ENCODE results near the gene STXBP1. TPM values are rescaled to one million over a fixed set of nuclear protein-coding genes. Genes with fewer than 3 reads are reported as not detected.

The STXBP1 gene
- total and polyA plus RNA-seq, 9 of the 15 experiments (the other 6 are each of a cell fraction or from before 2014, with no cell fraction given) = 4.6 to 35.1 (median 9.7) TPM

DNA sequence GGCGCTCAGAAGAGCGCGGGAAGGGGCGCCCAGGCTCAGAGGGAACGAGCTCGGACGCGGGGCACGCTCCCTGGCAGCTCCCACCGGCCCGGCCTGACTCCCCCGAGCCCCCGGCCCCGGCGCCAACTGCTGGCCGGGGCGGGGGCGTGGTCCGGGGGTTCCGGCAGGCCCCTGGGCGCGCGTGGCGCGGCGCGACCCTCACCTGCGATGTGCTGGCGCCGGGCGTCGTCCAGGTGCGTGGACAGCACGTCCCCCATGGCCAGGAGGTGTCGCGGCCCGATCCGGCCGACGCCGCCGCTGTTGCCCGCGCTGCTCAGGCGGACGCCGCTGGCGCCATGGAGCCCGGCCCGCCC, 43.5 kb upstream of the STXBP1 start (continued):
- TF ChIP-seq ZNF592 (IDR thresholded peaks at IDR 0.05) (peak; percentile 37; the same call in 1 of the 2 replicates), CBX3 (IDR thresholded peaks at IDR 0.05; ENCODE audit: borderline replicate concordance in 1 of 2, low read length in 2 of 2) (no peak), YY1 (IDR thresholded peaks at IDR 0.05; ENCODE audit: borderline replicate concordance in 1 of 3, control insufficient read depth in 1 of 3, extremely low read depth in 1 of 3, insufficient read depth in 3 of 3, insufficient read length in 1 of 3, insufficient replicate concordance in 2 of 3, low read depth in 1 of 3, low read length in 2 of 3) (peak in 1 of 3 experiments; percentile 73), SIN3B (IDR thresholded peaks at IDR 0.05; ENCODE audit: low read depth) (0 out of 2 replicates have a peak, but pooled peaks have one; percentile 57), ATF3 (IDR thresholded peaks at IDR 0.05) (no peak), ATF3 (CRISPR knock-in tag; conservative IDR thresholded peaks at IDR 0.05) (no peak), SETDB1 (IDR thresholded peaks at IDR 0.05; ENCODE audit: low read length) (no peak), SMAD4 (CRISPR knock-in tag; conservative IDR thresholded peaks at IDR 0.05) (peak; percentile 76), ZNF184 (CRISPR knock-in tag; IDR thresholded peaks at IDR 0.05) (no peak), HSF4 (CRISPR knock-in tag; IDR thresholded peaks at IDR 0.05; ENCODE audit: borderline replicate concordance) (no peak), RBBP5 (IDR thresholded peaks at IDR 0.05; ENCODE audit: borderline replicate concordance, insufficient read depth, low read length, poor library complexity, severe bottlenecking) (peak; percentile 58), MXI1 (IDR thresholded peaks at IDR 0.05; ENCODE audit: low read depth, low read length) (no peak), GATAD2B (IDR thresholded peaks at IDR 0.05; ENCODE audit: borderline replicate concordance) (peak; percentile 71)
- TF ChIP-seq, protein P1, sequence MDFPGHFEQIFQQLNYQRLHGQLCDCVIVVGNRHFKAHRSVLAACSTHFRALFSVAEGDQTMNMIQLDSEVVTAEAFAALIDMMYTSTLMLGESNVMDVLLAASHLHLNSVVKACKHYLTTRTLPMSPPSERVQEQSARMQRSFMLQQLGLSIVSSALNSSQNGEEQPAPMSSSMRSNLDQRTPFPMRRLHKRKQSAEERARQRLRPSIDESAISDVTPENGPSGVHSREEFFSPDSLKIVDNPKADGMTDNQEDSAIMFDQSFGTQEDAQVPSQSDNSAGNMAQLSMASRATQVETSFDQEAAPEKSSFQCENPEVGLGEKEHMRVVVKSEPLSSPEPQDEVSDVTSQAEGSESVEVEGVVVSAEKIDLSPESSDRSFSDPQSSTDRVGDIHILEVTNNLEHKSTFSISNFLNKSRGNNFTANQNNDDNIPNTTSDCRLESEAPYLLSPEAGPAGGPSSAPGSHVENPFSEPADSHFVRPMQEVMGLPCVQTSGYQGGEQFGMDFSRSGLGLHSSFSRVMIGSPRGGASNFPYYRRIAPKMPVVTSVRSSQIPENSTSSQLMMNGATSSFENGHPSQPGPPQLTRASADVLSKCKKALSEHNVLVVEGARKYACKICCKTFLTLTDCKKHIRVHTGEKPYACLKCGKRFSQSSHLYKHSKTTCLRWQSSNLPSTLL (IDR thresholded peaks at IDR 0.05) = no peak
- TF ChIP-seq, protein P2, sequence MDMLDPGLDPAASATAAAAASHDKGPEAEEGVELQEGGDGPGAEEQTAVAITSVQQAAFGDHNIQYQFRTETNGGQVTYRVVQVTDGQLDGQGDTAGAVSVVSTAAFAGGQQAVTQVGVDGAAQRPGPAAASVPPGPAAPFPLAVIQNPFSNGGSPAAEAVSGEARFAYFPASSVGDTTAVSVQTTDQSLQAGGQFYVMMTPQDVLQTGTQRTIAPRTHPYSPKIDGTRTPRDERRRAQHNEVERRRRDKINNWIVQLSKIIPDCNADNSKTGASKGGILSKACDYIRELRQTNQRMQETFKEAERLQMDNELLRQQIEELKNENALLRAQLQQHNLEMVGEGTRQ (CRISPR knock-in tag; IDR thresholded peaks at IDR 0.05) = no peak

All from K562 (cell line).